ENCODE data around the gene PRDM11.

Gene PRDM11

GRCh38 chr11:45259592-45259991 lies 113.2 kb downstream of the PRDM11 start:
- DNase-seq, result peak in 2 of 51 donors; percentile 7

GRCh38 chr11:45260071-45260470 lies 113.6 kb downstream of the PRDM11 start:
- no peak for DNase-seq

GRCh38 chr11:45262900-45263299 lies 116.5 kb downstream of the PRDM11 start:
- no peak for DNase-seq

- no peak for DNase-seq
These were observed 117.3 kb downstream of the PRDM11 start for GRCh38 chr11:45263773-45264172.

GRCh38 chr11:45264839-45265515 lies 118.5 kb downstream of the PRDM11 start:
- no peak for DNase-seq

GRCh38 chr11:45265969-45266675 lies 119.7 kb downstream of the PRDM11 start:
- DNase-seq, result no peak

- DNase-seq, result no peak
These were observed 120.2 kb downstream of the PRDM11 start for GRCh38 chr11:45266676-45267020.

GRCh38 chr11:45267052-45267451 lies 120.6 kb downstream of the PRDM11 start:
- no peak for DNase-seq

GRCh38 chr11:45267652-45268299 lies 121.3 kb downstream of the PRDM11 start:
- peak in 3 of 51 donors; percentile 9 to 20 (median 18) for DNase-seq

- no peak for DNase-seq
These were observed 123.2 kb downstream of the PRDM11 start for GRCh38 chr11:45269678-45270077.

- no peak for DNase-seq
These were observed 124.7 kb downstream of the PRDM11 start for GRCh38 chr11:45270946-45271716.

GRCh38 chr11:45272701-45273100 lies 126.3 kb downstream of the PRDM11 start:
- no peak for DNase-seq

- no peak for DNase-seq
These were observed 127.1 kb downstream of the PRDM11 start for GRCh38 chr11:45273509-45273908.

- DNase-seq, result no peak
These were observed 127.8 kb downstream of the PRDM11 start for GRCh38 chr11:45274206-45274605.

- no peak for DNase-seq
These were observed 129.4 kb downstream of the PRDM11 start for GRCh38 chr11:45275828-45276227.

GRCh38 chr11:45278714-45279113 lies 132.3 kb downstream of the PRDM11 start:
- peak in 1 of 51 donors; percentile 81 for DNase-seq

- no peak for DNase-seq
These were observed 133.2 kb downstream of the PRDM11 start for GRCh38 chr11:45279645-45280044.

GRCh38 chr11:45280449-45280848 lies 134.0 kb downstream of the PRDM11 start:
- DNase-seq, result no peak

- DNase-seq, result no peak
These were observed 135.6 kb downstream of the PRDM11 start for GRCh38 chr11:45282081-45282480.

Measured in hypothalamus (tissue), 51 donors.